ENCODE data around the gene USP25. TPM values are rescaled to one million over a fixed set of nuclear protein-coding genes. Genes with fewer than 3 reads are reported as not detected.

The USP25 gene
- total and polyA plus RNA-seq, 2 of the 8 experiments (the other 6 are each of a cell fraction or from before 2014, with no cell fraction given), result 11.2 to 48.1 TPM

DNA sequence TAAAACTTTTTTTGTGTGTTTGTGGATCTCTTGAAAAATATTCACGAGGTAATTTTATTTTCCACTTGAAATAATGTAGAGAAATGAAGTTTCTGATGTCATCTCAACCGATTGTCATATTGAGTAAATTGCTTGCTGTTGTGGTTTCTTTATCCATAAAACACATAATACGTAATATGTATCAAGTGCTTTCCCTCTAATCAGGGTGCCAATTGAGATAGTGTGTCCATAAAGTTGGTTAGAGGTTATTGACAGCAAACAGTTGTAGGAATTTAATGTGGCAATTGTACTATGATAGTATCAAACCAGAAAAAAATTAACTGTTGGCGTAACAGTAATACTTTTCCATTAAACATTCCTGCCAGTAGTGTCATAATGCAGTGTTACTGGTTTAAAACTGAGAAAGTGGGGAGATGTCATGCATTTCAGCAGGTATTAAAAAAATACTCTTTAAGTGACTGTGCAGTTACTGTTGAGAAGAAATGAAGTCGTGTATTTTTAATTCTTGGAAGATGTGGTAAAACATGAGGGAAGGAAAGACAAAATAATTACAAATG, 38.3 kb downstream of the USP25 start:
- no peak for FAIRE-seq
- DNase-seq (ENCODE audit: low read depth in 1 of 2, low spot score in 2 of 2), result no peak

More for the DNA sequence above, 38.3 kb downstream of the USP25 start:
- Histone ChIP-seq H2BK20ac (ENCODE audit: low read length) (no peak overlapping the region), H3K9ac (replicated peaks in 1 of 4; ENCODE audit: extremely low read depth in 1 of 4, low read depth in 3 of 4, low read length in 3 of 4) (no peak overlapping the region), H2BK120ac (replicated peaks; ENCODE audit: low read depth, low read length) (no peak overlapping the region), H2BK12ac (ENCODE audit: low read depth, low read length) (no peak overlapping the region), H4K5ac (ENCODE audit: insufficient read length, low read depth, low read length) (no peak overlapping the region), H3K4me2 (ENCODE audit: insufficient read depth in 1 of 2, low read depth in 2 of 2, low read length in 2 of 2) (no peak overlapping the region), H3K36me3 (ENCODE audit: control insufficient read depth in 2 of 4, insufficient read depth in 4 of 4, low read length in 3 of 4) (peaks cover 0 to 5% (median 0%) of the 10 kb centered on the region in 4 experiments; a peak in 2 of 8 replicates), H3K23me2 (ENCODE audit: low read depth, low read length) (no peaks in the 10 kb centered on the region), H2BK15ac (ENCODE audit: low read length) (no peak overlapping the region), H3K23ac (ENCODE audit: insufficient read length) (no peak overlapping the region), H2AFZ (ENCODE audit: low read length) (no peak overlapping the region), H3K79me1 (ENCODE audit: low read depth, low read length) (no peaks in the 10 kb centered on the region; the same call in 1 of the 2 replicates), H4K8ac (ENCODE audit: extremely low read depth, insufficient read depth, low read length) (no peak overlapping the region), H3K27me3 (replicated peaks in 1 of 4; ENCODE audit: control insufficient read depth in 3 of 4, extremely low read depth in 1 of 4, insufficient read depth in 3 of 4, low read length in 3 of 4) (no peaks in the 10 kb centered on the region), H4K20me1 (replicated peaks in 1 of 2; ENCODE audit: control insufficient read depth in 1 of 2, insufficient read depth in 2 of 2, low read length in 2 of 2) (peaks cover 0 to 2% of the 10 kb centered on the region in 2 experiments), H3K79me2 (ENCODE audit: control insufficient read depth in 1 of 2, insufficient read depth in 2 of 2, low read length in 2 of 2) (peaks cover 0 to 98% of the 10 kb centered on the region in 2 experiments; a peak in 2 of 4 replicates), H3K18ac (ENCODE audit: extremely low read depth, low read length) (no peak overlapping the region), H3K4me3 (ENCODE audit: extremely low read depth in 1 of 4, insufficient read depth in 2 of 4, low read depth in 3 of 4, low read length in 4 of 4) (no peak overlapping the region), H3K4me1 (replicated peaks in 1 of 4; ENCODE audit: control insufficient read depth in 3 of 4, insufficient read depth in 4 of 4, low read length in 3 of 4) (peaks cover 0 to 4% (median 2%) of the 10 kb centered on the region in 4 experiments; a peak in 3 of 7 replicates), H3K56ac (replicated peaks; ENCODE audit: insufficient read length, low read depth, low read length) (no peak overlapping the region), H2AK5ac (ENCODE audit: low read depth, low read length) (no peak overlapping the region), H3K27ac (ENCODE audit: low read depth, low read length) (no peak overlapping the region), H3K4ac (replicated peaks; ENCODE audit: insufficient read length, low read depth, low read length) (no peak overlapping the region), H4K91ac (replicated peaks; ENCODE audit: insufficient read length, low read length) (no peak overlapping the region), H2BK5ac (ENCODE audit: low read depth, low read length) (no peak overlapping the region), H3K9me3 (ENCODE audit: insufficient read depth in 2 of 2, low read depth in 1 of 2, low read length in 1 of 2) (no peaks in the 10 kb centered on the region), H3K14ac (ENCODE audit: insufficient read length) (no peak overlapping the region)
- ChIA-PET CTCF (ENCODE audit: partially characterized antibody) (no interaction called here), POLR2A (ENCODE audit: partially characterized antibody) (no interaction called here)
- WGBS, 2 experiments (ENCODE audit: extremely low coverage in 1 of 2, insufficient coverage in 1 of 2, insufficient read length in 1 of 2, insufficient replicate concordance in 2 of 2, low coverage in 1 of 2, low lambda C conversion rate in 2 of 2, missing lambda C conversion rate in 1 of 2), result 82% methylated on average over 5 of the region's 5 CpGs; no CpG with 5 or more reads in 1 of the 2 experiments
- TF ChIP-seq POLR2A (IDR thresholded peaks at IDR 0.05; ENCODE audit: control extremely low read depth in 1 of 2, low read depth in 2 of 2, low read length in 2 of 2), result no peak
- TF ChIP-seq YY1 (IDR thresholded peaks at IDR 0.05; ENCODE audit: low read depth, low read length), result no peak

All from H1 (cell line).